ENCODE measurements around the gene QKI.

- TF ChIP-seq EZH2phosphoT487 (IDR thresholded peaks at IDR 0.05; ENCODE audit: low read length) (no peak), CTCF (IDR thresholded peaks at IDR 0.05; ENCODE audit: low read length) (no peak), EZH2 (optimal IDR thresholded peaks at IDR 0.05; ENCODE audit: low read depth, low read length) (no peak)
Observed at GRCh38 chr6:163501026-163501425, 86.5 kb downstream of the QKI start.

Data from MM.1S (cell line).